EH (cell line): ENCODE measurements around the gene HAPLN3.
A peak's percentile ranks its signal among the peaks of the same experiment; 100 is the strongest.

Experiments
- DNase-seq: peaks from one replicate; pipeline ENCODE4 v3.0.0-alpha.2; 2015; ENCODE audit warnings: low read depth

Gene HAPLN3

GRCh38 chr15:88911766-88912118 is 16.4 kb upstream of the HAPLN3 start:
- DNase-seq = peak; percentile 63

- DNase-seq = peak; percentile 40
These were observed 14.8 kb upstream of the HAPLN3 start for GRCh38 chr15:88909956-88910831.

- peak; percentile 50 for DNase-seq
These were observed 13.6 kb upstream of the HAPLN3 start for GRCh38 chr15:88908697-88909621.

- DNase-seq = no peak
These were observed 12.8 kb upstream of the HAPLN3 start for GRCh38 chr15:88908123-88908522.

- no peak for DNase-seq
These were observed 11.8 kb upstream of the HAPLN3 start for GRCh38 chr15:88907111-88907510.

GRCh38 chr15:88906551-88906950 is 11.2 kb upstream of the HAPLN3 start:
- DNase-seq = no peak

GRCh38 chr15:88906130-88906529 is 10.8 kb upstream of the HAPLN3 start:
- DNase-seq = no peak

GRCh38 chr15:88905576-88905975 is 10.2 kb upstream of the HAPLN3 start:
- no peak for DNase-seq

GRCh38 chr15:88904624-88905327 is 9.4 kb upstream of the HAPLN3 start:
- peak; percentile 84 for DNase-seq

- no peak for DNase-seq
These were observed 8.9 kb upstream of the HAPLN3 start for GRCh38 chr15:88904257-88904623.

GRCh38 chr15:88902846-88903245 is 7.5 kb upstream of the HAPLN3 start:
- no peak for DNase-seq

GRCh38 chr15:88902221-88902835 is 7.0 kb upstream of the HAPLN3 start:
- DNase-seq = no peak

- DNase-seq = no peak
These were observed 6.3 kb upstream of the HAPLN3 start for GRCh38 chr15:88901508-88902220.

GRCh38 chr15:88900982-88901418 is 5.7 kb upstream of the HAPLN3 start:
- DNase-seq = no peak

GRCh38 chr15:88900309-88900981 is 5.1 kb upstream of the HAPLN3 start:
- DNase-seq = peak; percentile 84

GRCh38 chr15:88899251-88899650 is 3.9 kb upstream of the HAPLN3 start:
- no peak for DNase-seq

- no peak for DNase-seq
These were observed 3.4 kb upstream of the HAPLN3 start for GRCh38 chr15:88898736-88899135.

GRCh38 chr15:88897456-88898194 is 2.3 kb upstream of the HAPLN3 start:
- peak; percentile 88 for DNase-seq

GRCh38 chr15:88897142-88897455 is 1.8 kb upstream of the HAPLN3 start:
- DNase-seq = no peak
